Spleen (tissue), 11 donors: ENCODE data around the gene ARHGEF10L. TPM values are rescaled to one million over a fixed set of nuclear protein-coding genes. Genes with fewer than 3 reads are reported as not detected.

Experiments
- DNase-seq: peaks from one replicate; pipeline ENCODE4 v3.0.0-alpha.2; 2020
- H3K27ac ChIP-seq, 8 donors: fragments of 200-600 bp; sonication (generic) in 7 of 8; 1 replicate in 4 of 8; 2 replicates in 4 of 8; pipeline versions ENCODE4 v1.5.0 to v1.8.0; 2016 to 2021; ENCODE audit warnings: inconsistent platforms in 4 of 8, mild to moderate bottlenecking in 4 of 8, moderate library complexity in 1 of 8
- H3K27me3 ChIP-seq, 7 donors: fragments of 200-600 bp; sonication (generic) in 6 of 7; replicated peaks in 1 of 7; 1 replicate in 4 of 7; 2 replicates in 3 of 7; pipeline versions ENCODE4 v1.5.0 to v1.8.0; 2016 to 2021; ENCODE audit warnings: inconsistent platforms in 3 of 7, mild to moderate bottlenecking in 1 of 7
- H3K36me3 ChIP-seq, 6 donors: fragments of 200-600 bp; sonication (generic) in 5 of 6; 1 replicate in 4 of 6; 2 replicates in 2 of 6; pipeline versions ENCODE4 v1.5.0 to v1.8.0; 2016 to 2021; ENCODE audit warnings: inconsistent platforms in 2 of 6
- H3K4me1 ChIP-seq, 6 donors: fragments of 200-600 bp; sonication (generic) in 5 of 6; 1 replicate in 3 of 6; 2 replicates in 3 of 6; pipeline versions ENCODE4 v1.5.0 to v1.8.0; 2016 to 2021; ENCODE audit warnings: inconsistent platforms in 3 of 6
- H3K4me3 ChIP-seq, 8 donors: fragments of 200-600 bp; sonication (generic) in 7 of 8; 1 replicate in 4 of 8; 2 replicates in 4 of 8; pipeline versions ENCODE4 v1.5.0 to v1.8.0; 2016 to 2021; ENCODE audit warnings: inconsistent platforms in 4 of 8, mild to moderate bottlenecking in 4 of 8, moderate library complexity in 2 of 8
- H3K9me3 ChIP-seq, 8 donors: fragments of 200-600 bp; sonication (generic) in 7 of 8; 1 replicate in 4 of 8; 2 replicates in 4 of 8; pipeline versions ENCODE4 v1.5.0 to v1.8.0; 2016 to 2021; ENCODE audit warnings: inconsistent platforms in 4 of 8
- POLR2A ChIP-seq, 3 donors: fragments of 450-650 bp; IDR thresholded peaks; one replicate each; pipeline ENCODE4 v1.5.1; 2017; ENCODE audit warnings: antibody characterized with exemption in 3 of 3, mild to moderate bottlenecking in 1 of 3
- POLR2AphosphoS5 ChIP-seq, 3 donors: sonication (generic); formaldehyde crosslinking; IDR thresholded peaks; one replicate each; pipeline ENCODE4 v1.5.1; 2017; ENCODE audit warnings: antibody characterized with exemption in 3 of 3
- WGBS, 5 donors: extraction: QIAGEN DNeasy Blood & Tissue Kit in 3 of 5; methylation state at CpG; one replicate each; pipeline versions ENCODE4 v1.1.5 to v1.1.7; 2013 to 2018; 5-methylcytosine and 5-hydroxymethylcytosine counted together
- intact Hi-C: fragments of 100-400 bp; cut with DNase I; formaldehyde crosslinking; loops from one replicate; pipeline ENCODE4 v1.15.0; 2023; ENCODE audit warnings: low total_unique reads
- polyA plus RNA-seq, 3 donors: library from polyadenylated mRNA; stranded (reverse); fragments of 200-250 nt; gene quantifications; one replicate each; pipeline ENCODE4 v1.2.1, GENCODE V29; 2013
- total RNA-seq, 7 donors: library from RNA; depleted of rRNA in 3 of 7; stranded (reverse); fragments of >200 nt in 3 of 7; fragmentation: NEBNext Ultra II Directional in 4 of 7; extraction: Animal tissue kit (Norgen Biotek cat#: 25700) in 4 of 7; gene quantifications; one replicate each; pipeline versions ENCODE4 v1.1.0 to v1.2.1, GENCODE V29; 2016 to 2021
- TF ChIP-seq, protein P1 (sequence below), 11 experiments: fragments of 200-600 bp in 7 of 11; fragments of 450-650 bp in 4 of 11; sonication (generic) in 4 of 11; IDR thresholded peaks in 8 of 11; conservative IDR thresholded peaks in 3 of 11; 1 replicate in 7 of 11; 2 replicates in 4 of 11; pipeline versions ENCODE4 v1.4.0 to v1.8.0; 2016 to 2021; ENCODE audit warnings: antibody characterized with exemption in 11 of 11, inconsistent platforms in 4 of 11, mild to moderate bottlenecking in 1 of 11
- donor health status: healthy with polysubstance abuse.
- donor health status: DM: no; HTN: no; CAD: no; lungs with moderate emphysema.
- donor health status: DM: no; HTN: no; CAD: no.
- donor health status: Bipolar disorder and iron deficiency.
- donor health status: healthy.
- donor health status: DM: no; HTN: no; CAD: no.
- donor health status: DM: yes; HTN: yes; CAD: no.

Gene ARHGEF10L
- total and polyA plus RNA-seq, 10 donors: 10.0 to 40.9 (median 21.4) TPM

DNA sequence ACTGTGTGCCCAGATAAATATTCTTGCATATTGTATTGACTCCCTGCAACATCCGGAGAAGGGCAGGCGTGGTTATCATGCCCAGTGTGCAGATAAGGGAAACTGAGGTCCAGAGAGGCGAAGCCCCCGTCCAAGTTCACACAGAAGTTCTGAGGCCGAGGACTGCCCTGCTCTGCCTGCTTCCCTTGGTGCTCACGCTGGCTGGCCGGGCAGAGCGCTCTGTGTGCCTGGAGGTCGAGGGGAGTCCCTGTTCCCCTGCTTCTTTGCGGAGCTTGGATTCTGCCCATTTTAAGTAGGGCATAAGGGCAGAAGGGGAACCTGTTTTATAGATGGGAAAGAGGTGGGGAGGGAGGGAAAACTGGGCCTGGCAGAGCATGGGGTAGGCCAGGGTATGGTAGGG, 122.8 kb downstream of the ARHGEF10L start:
- WGBS, 5 donors: 91 to 98% (median 95%) methylated on average over 10 of the region's 10 CpGs
- DNase-seq: no peak
- H3K4me3 ChIP-seq: no peak overlapping the region
- peaks cover 0 to 3% (median 0%) of the 10 kb centered on the region in 6 donors for H3K4me1 ChIP-seq
- intact Hi-C loops: loop anchor here (5.0 kb wide), 1 partner anchor 435 kb away; no protein-coding TSS in a partner anchor
- H3K27ac ChIP-seq: no peak overlapping the region
- no peaks in the 10 kb centered on the region for H3K27me3 ChIP-seq
- no peaks in the 10 kb centered on the region for H3K9me3 ChIP-seq
- TF ChIP-seq, protein P1, sequence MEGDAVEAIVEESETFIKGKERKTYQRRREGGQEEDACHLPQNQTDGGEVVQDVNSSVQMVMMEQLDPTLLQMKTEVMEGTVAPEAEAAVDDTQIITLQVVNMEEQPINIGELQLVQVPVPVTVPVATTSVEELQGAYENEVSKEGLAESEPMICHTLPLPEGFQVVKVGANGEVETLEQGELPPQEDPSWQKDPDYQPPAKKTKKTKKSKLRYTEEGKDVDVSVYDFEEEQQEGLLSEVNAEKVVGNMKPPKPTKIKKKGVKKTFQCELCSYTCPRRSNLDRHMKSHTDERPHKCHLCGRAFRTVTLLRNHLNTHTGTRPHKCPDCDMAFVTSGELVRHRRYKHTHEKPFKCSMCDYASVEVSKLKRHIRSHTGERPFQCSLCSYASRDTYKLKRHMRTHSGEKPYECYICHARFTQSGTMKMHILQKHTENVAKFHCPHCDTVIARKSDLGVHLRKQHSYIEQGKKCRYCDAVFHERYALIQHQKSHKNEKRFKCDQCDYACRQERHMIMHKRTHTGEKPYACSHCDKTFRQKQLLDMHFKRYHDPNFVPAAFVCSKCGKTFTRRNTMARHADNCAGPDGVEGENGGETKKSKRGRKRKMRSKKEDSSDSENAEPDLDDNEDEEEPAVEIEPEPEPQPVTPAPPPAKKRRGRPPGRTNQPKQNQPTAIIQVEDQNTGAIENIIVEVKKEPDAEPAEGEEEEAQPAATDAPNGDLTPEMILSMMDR (IDR thresholded peaks at IDR 0.05 in 8 of 11, conservative IDR thresholded peaks at IDR 0.05 in 3 of 11): no peak
- TF ChIP-seq POLR2AphosphoS5 (IDR thresholded peaks at IDR 0.05): no peak
- TF ChIP-seq POLR2A (IDR thresholded peaks at IDR 0.05): no peak
- peaks cover 0 to 87% (median 15%) of the 10 kb centered on the region in 6 donors for H3K36me3 ChIP-seq

DNA sequence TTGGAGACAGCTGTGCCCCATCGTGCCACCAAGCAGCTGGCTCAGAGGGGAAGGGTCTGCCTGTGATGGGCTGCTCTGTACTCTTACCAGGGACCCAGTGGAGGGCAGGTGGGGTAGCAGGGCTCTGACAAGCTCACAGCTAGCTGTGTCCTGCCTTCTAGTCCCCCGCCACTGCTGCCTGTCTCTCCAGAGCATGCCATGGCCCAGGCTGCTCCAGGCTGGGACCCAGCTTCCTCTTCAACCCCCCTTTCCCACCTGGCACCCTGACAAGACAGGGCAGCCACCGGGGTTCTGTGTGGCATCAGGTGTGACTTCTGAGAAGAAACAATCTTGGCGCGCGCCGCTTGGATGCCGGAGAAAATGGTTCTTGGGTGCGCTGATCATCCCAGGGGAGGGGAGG, 123.3 kb downstream of the ARHGEF10L start:
- H3K9me3 ChIP-seq: no peaks in the 10 kb centered on the region
- intact Hi-C loops: loop anchor here (5.0 kb wide), 1 partner anchor 435 kb away; no protein-coding TSS in a partner anchor
- peaks cover 0 to 3% (median 0%) of the 10 kb centered on the region in 6 donors for H3K4me1 ChIP-seq
- DNase-seq: no peak
- 85 to 92% (median 90%) methylated on average over 7 to 9 of the region's 9 CpGs for WGBS, 5 donors
- H3K27ac ChIP-seq: no peak overlapping the region
- no peak overlapping the region for H3K4me3 ChIP-seq
- no peaks in the 10 kb centered on the region for H3K27me3 ChIP-seq
- TF ChIP-seq POLR2AphosphoS5 (IDR thresholded peaks at IDR 0.05): no peak
- TF ChIP-seq, protein P1 (IDR thresholded peaks at IDR 0.05 in 8 of 11, conservative IDR thresholded peaks at IDR 0.05 in 3 of 11): no peak
- TF ChIP-seq POLR2A (IDR thresholded peaks at IDR 0.05): no peak
- peaks cover 0 to 85% (median 12%) of the 10 kb centered on the region in 6 donors for H3K36me3 ChIP-seq

DNA sequence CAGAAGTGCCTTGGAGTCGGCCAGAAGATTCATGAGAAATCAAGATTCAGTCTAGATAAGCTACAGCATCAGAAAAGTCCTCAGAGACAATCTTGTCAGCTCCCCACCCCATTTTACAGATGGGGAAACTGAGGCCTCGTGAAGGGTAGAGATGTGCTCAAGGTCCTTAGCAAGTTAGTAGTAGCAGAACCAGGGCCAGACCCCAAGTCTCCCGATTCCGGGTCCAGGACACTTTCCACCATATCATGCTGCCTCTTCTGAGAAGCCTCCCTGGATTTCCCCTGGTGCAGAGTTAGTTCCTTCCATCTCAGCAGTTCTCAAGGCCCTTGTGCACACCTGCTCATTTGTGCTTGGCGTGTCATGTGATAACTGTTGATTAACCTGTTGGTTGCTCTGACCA, 124.1 kb downstream of the ARHGEF10L start:
- Histone ChIP-seq H3K9me3 (no peaks in the 10 kb centered on the region), H3K27me3 (no peaks in the 10 kb centered on the region), H3K36me3 (peaks cover 0 to 85% (median 12%) of the 10 kb centered on the region in 6 donors), H3K4me1 (peaks cover 0 to 3% (median 0%) of the 10 kb centered on the region in 6 donors), H3K4me3 (no peak overlapping the region), H3K27ac (no peak overlapping the region)
- TF ChIP-seq POLR2A (IDR thresholded peaks at IDR 0.05) (no peak), POLR2AphosphoS5 (IDR thresholded peaks at IDR 0.05) (no peak)
- TF ChIP-seq, protein P1 (IDR thresholded peaks at IDR 0.05 in 8 of 11, conservative IDR thresholded peaks at IDR 0.05 in 3 of 11): no peak
- no peak for DNase-seq
- intact Hi-C loops: loop anchor here (5.0 kb wide), 1 partner anchor 434 kb away; no protein-coding TSS in a partner anchor
- WGBS, 5 donors: 76 to 92% (median 85%) methylated on average over 5 of the region's 5 CpGs

DNA sequence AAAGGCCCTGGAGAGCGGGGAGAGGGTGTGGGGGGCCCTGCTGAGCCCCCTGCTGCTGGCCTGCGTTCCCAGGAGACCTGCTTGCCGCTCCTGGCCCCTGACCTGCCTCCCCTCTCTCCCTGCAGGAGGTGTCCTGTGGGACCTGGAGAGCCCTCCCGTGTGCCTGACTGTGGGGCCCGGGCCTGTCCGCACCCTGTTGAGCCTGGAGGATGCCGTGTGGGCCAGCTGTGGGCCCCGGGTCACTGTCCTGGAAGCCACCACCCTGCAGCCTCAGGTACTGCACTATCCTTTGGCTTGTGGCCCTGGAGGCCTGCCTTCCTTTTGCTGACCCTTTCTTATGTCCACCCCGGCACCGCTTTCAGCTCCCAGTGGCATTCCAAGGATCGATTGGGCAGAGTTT, 124.8 kb downstream of the ARHGEF10L start:
- no peaks in the 10 kb centered on the region for H3K4me1 ChIP-seq
- H3K27ac ChIP-seq: no peak overlapping the region
- intact Hi-C loops: loop anchor here (5.0 kb wide), 1 partner anchor 433 kb away; no protein-coding TSS in a partner anchor
- no peaks in the 10 kb centered on the region for H3K27me3 ChIP-seq
- WGBS, 5 donors: 76 to 88% (median 77%) methylated on average over 8 to 11 of the region's 11 CpGs
- no peaks in the 10 kb centered on the region for H3K9me3 ChIP-seq
- TF ChIP-seq POLR2AphosphoS5 (IDR thresholded peaks at IDR 0.05): no peak
- TF ChIP-seq POLR2A (IDR thresholded peaks at IDR 0.05): no peak
- TF ChIP-seq, protein P1 (IDR thresholded peaks at IDR 0.05 in 8 of 11, conservative IDR thresholded peaks at IDR 0.05 in 3 of 11): no peak
- DNase-seq: no peak
- H3K4me3 ChIP-seq: no peak overlapping the region
- peaks cover 0 to 85% (median 12%) of the 10 kb centered on the region in 6 donors for H3K36me3 ChIP-seq
